Fibroblast of pulmonary artery (primary cell): ENCODE measurements around the gene TNP1.

Experiments used
- DNase-seq: peaks from one replicate; pipeline ENCODE4 v3.0.0-alpha.2; 2010; ENCODE audit warnings: low read depth
- H3K4me3 ChIP-seq: replicated peaks from 2 replicates; pipeline ENCODE4 v1.5.1; 2011; ENCODE audit warnings: low read depth, mild to moderate bottlenecking, control low read depth, low read length, moderate library complexity
- CTCF ChIP-seq: IDR thresholded peaks from 2 replicates; pipeline ENCODE4 v1.5.1; 2011; ENCODE audit warnings: mild to moderate bottlenecking, control low read depth, low read length, inconsistent platforms; ENCODE audit errors: missing control alignments

The TNP1 gene

GRCh38 chr2:216845426-216845825, 14.4 kb downstream of the TNP1 start:
- no peak for DNase-seq
- H3K4me3 ChIP-seq = no peak overlapping the region
- TF ChIP-seq CTCF = no peak

GRCh38 chr2:216842636-216843035, 17.2 kb downstream of the TNP1 start:
- DNase-seq = no peak
- no peak for TF ChIP-seq CTCF
- no peak overlapping the region for H3K4me3 ChIP-seq

- DNase-seq = no peak
- no peak overlapping the region for H3K4me3 ChIP-seq
- no peak for TF ChIP-seq CTCF
Observed at GRCh38 chr2:216839688-216840087, 20.2 kb downstream of the TNP1 start.

- no peak overlapping the region for H3K4me3 ChIP-seq
- DNase-seq = peak; percentile 3
- TF ChIP-seq CTCF = no peak
Observed at GRCh38 chr2:216838151-216838550, 21.7 kb downstream of the TNP1 start.

- no peak overlapping the region for H3K4me3 ChIP-seq
- no peak for DNase-seq
- TF ChIP-seq CTCF = no peak
Observed at GRCh38 chr2:216837740-216838139, 22.1 kb downstream of the TNP1 start.

GRCh38 chr2:216833061-216833460, 26.8 kb downstream of the TNP1 start:
- TF ChIP-seq CTCF = no peak
- DNase-seq = no peak
- no peak overlapping the region for H3K4me3 ChIP-seq

- no peak for DNase-seq
- TF ChIP-seq CTCF = no peak
- no peak overlapping the region for H3K4me3 ChIP-seq
Observed at GRCh38 chr2:216830346-216830745, 29.5 kb downstream of the TNP1 start.
